ENCODE measurements around the gene CLEC4M.
"Not testable (repeated sequence)": the region's sequence is repeated elsewhere in the genome, so short reads cannot be mapped to it uniquely, and the experiment has no call there.

Gene CLEC4M

GRCh38 chr19:7742575-7742974 lies 20.5 kb upstream of the CLEC4M start:
- no peak for DNase-seq
- no peak for TF ChIP-seq CTCF (IDR thresholded peaks at IDR 0.05; ENCODE audit: low read depth, low read length, missing control alignments)
- Histone ChIP-seq H3K4me3 (ENCODE audit: low read depth, low read length) (no peak overlapping the region), H3K27me3 (replicated peaks) (no peaks in the 10 kb centered on the region), H3K36me3 (replicated peaks) (no peaks in the 10 kb centered on the region), H3K27ac (no peak overlapping the region)
- in situ Hi-C loops (cut with HindIII; ENCODE audit: low pct_ligation_motif_present, low sequenced_read_pairs): no loop called here

GRCh38 chr19:7742991-7743390 lies 20.1 kb upstream of the CLEC4M start:
- no peaks in the 10 kb centered on the region for H3K36me3 ChIP-seq (replicated peaks)
- DNase-seq: no peak
- TF ChIP-seq CTCF (IDR thresholded peaks at IDR 0.05; ENCODE audit: low read depth, low read length, missing control alignments): no peak
- H3K27me3 ChIP-seq (replicated peaks): no peaks in the 10 kb centered on the region
- H3K4me3 ChIP-seq (ENCODE audit: low read depth, low read length): no peak overlapping the region
- in situ Hi-C loops (cut with HindIII; ENCODE audit: low pct_ligation_motif_present, low sequenced_read_pairs): no loop called here
- H3K27ac ChIP-seq: no peak overlapping the region

GRCh38 chr19:7743425-7743841 lies 19.6 kb upstream of the CLEC4M start:
- no peak for TF ChIP-seq CTCF (IDR thresholded peaks at IDR 0.05; ENCODE audit: low read depth, low read length, missing control alignments)
- in situ Hi-C loops (cut with HindIII; ENCODE audit: low pct_ligation_motif_present, low sequenced_read_pairs): no loop called here
- Histone ChIP-seq H3K27me3 (replicated peaks) (no peaks in the 10 kb centered on the region), H3K27ac (no peak overlapping the region), H3K4me3 (ENCODE audit: low read depth, low read length) (no peak overlapping the region), H3K36me3 (replicated peaks) (no peaks in the 10 kb centered on the region)
- no peak for DNase-seq

GRCh38 chr19:7744199-7744786 lies 18.8 kb upstream of the CLEC4M start:
- no peak for TF ChIP-seq CTCF (IDR thresholded peaks at IDR 0.05; ENCODE audit: low read depth, low read length, missing control alignments)
- no peak for DNase-seq
- Histone ChIP-seq H3K4me3 (ENCODE audit: low read depth, low read length) (no peak overlapping the region), H3K36me3 (replicated peaks) (no peaks in the 10 kb centered on the region), H3K27me3 (replicated peaks) (no peaks in the 10 kb centered on the region), H3K27ac (no peak overlapping the region)
- in situ Hi-C loops (cut with HindIII; ENCODE audit: low pct_ligation_motif_present, low sequenced_read_pairs): no loop called here

GRCh38 chr19:7744871-7745650 lies 18.0 kb upstream of the CLEC4M start:
- no peak for DNase-seq
- H3K27ac ChIP-seq: no peak overlapping the region
- in situ Hi-C loops (cut with HindIII; ENCODE audit: low pct_ligation_motif_present, low sequenced_read_pairs): no loop called here
- TF ChIP-seq CTCF (IDR thresholded peaks at IDR 0.05; ENCODE audit: low read depth, low read length, missing control alignments): no peak
- H3K4me3 ChIP-seq (ENCODE audit: low read depth, low read length): no peak overlapping the region
- no peaks in the 10 kb centered on the region for H3K36me3 ChIP-seq (replicated peaks)
- no peaks in the 10 kb centered on the region for H3K27me3 ChIP-seq (replicated peaks)

GRCh38 chr19:7746306-7746705 lies 16.7 kb upstream of the CLEC4M start:
- H3K27me3 ChIP-seq (replicated peaks); H3K36me3 ChIP-seq (replicated peaks); H3K4me3 ChIP-seq (ENCODE audit: low read depth, low read length); DNase-seq; in situ Hi-C loops (cut with HindIII; ENCODE audit: low pct_ligation_motif_present, low sequenced_read_pairs); H3K27ac ChIP-seq: not testable (repeated sequence)
